Peyer's patch (tissue), 4 donors: ENCODE results near the gene E2F2.

ENCODE experiments used
- CTCF ChIP-seq, 6 experiments: fragments of 450-650 bp in 4 of 6; fragments of 200-600 bp in 2 of 6; sonication (generic) in 1 of 6; IDR thresholded peaks; one replicate each; pipeline ENCODE4 v1.5.1; 2017 to 2019; ENCODE audit warnings: antibody characterized with exemption in 6 of 6, mild to moderate bottlenecking in 3 of 6, moderate library complexity in 1 of 6
- POLR2A ChIP-seq, 2 donors: fragments of 450-650 bp; IDR thresholded peaks; one replicate each; pipeline ENCODE4 v1.5.1; 2017; ENCODE audit warnings: antibody characterized with exemption in 2 of 2, mild to moderate bottlenecking in 2 of 2, moderate library complexity in 2 of 2

- no peak for TF ChIP-seq CTCF (IDR thresholded peaks at IDR 0.05)
- no peak for TF ChIP-seq POLR2A (IDR thresholded peaks at IDR 0.05)
Measured at GRCh38 chr1:23554127-23554480, 23.1 kb upstream of the E2F2 start.
